ENCODE data around the gene TAS2R60.
"Not testable (repeated sequence)": the region's sequence is repeated elsewhere in the genome, so short reads cannot be mapped to it uniquely, and the experiment has no call there.

The TAS2R60 gene

DNA sequence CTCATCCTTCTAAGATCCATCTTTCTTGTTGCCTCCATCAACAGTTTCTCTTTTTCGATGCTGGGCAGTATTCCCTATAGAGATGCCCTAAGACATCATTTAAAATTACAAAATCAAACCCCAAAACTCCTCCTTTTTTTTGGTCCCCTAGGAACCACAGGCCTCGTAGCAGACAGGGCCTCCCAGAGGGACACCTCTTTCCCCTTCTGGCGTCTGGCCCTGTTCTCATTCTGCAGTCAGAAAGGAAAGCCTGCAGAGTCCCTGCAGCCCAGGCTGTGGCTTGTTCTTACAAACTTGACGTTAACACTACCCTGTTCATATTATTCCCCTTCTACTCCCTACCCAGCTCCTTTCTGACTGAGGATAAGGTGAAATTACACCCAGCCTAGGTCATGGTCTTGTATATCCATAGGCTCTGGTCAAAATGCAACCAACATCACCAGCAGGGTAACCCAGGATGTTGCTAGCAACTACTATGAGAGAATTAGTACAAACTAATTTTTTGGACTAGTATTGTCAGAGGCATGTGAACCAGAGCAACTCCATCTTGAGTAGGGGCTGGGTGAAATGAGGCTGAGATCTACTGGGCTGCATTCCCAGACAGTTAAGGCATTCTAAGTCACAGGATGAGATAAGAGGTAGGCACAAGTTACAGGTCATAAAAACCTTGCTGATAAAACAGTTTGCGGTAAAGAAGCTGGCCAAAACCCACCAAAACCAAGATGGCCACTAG lies 31.1 kb upstream of the TAS2R60 start:
- no peak for DNase-seq

DNA sequence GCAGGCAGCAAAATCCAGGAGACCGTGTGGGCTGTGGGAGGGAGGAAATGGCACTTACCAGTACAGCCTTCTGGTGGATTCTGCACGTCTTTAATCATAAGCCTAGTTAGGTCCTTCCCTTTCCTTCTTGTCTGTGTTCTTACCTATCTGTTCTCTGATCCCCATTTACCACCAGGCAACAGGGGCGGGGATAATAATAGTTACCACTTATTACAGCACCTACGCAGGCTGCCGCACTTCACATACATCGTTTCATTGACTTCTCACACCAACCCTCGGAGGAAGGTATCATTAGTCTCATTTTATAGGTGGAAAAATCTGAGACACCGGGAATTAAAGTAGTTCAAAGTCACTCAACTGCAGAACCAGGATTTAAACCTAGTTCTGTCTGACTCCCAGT lies 30.1 kb upstream of the TAS2R60 start:
- DNase-seq: no peak

DNA sequence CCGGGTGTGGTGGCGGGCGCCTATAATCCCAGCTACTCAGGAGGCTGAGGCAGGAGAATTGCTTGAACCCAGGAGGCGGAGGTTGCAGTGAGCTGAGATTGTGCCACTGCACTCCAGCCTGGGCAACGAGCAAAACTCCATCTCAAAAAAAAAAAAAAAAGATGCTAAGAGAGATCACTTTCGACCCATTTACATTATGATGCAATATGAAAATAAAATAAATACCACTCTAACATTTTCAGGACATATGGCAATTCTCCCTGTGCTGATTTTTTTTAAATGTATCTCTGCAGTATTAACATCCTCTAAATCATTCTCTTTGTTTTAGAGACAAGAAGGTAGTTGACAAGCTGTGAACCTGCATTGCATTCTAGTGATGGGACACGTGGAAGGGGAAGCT lies 28.0 kb upstream of the TAS2R60 start:
- not testable (repeated sequence) for DNase-seq

GRCh38 chr7:143415742-143416397 lies 27.4 kb upstream of the TAS2R60 start:
- DNase-seq: no peak

GRCh38 chr7:143416565-143417149 lies 26.6 kb upstream of the TAS2R60 start:
- no peak for DNase-seq

DNA sequence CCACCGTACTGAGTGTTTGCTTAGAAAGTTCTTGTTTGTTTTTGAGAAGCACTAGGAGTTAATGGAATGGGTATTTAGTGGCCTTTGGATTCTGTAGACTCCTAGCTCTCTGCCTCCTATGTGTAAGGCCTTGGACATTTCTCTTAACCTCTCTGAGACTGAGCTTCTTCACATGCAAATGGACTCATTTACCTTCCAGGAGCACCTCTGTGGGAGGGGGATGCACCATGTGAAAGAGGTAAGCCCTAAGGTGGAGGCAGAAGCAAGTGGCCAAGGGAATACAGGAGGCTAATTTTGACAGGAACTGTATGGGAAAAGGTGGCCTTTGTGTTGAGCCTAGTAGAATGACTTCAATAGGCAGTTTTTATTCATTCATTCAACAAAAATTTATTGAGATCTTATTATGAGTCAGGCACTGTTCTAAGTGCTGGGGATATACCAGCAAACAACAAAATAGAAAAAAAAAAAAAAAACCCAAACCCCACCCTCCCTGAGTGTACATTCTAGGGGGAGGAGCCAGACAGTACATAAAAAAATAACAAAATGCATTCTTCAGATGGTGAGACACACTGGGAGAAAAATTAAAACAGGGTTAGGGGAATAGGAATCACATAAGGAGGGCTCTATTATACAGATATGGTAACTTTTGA lies 25.4 kb upstream of the TAS2R60 start:
- DNase-seq: no peak

DNA sequence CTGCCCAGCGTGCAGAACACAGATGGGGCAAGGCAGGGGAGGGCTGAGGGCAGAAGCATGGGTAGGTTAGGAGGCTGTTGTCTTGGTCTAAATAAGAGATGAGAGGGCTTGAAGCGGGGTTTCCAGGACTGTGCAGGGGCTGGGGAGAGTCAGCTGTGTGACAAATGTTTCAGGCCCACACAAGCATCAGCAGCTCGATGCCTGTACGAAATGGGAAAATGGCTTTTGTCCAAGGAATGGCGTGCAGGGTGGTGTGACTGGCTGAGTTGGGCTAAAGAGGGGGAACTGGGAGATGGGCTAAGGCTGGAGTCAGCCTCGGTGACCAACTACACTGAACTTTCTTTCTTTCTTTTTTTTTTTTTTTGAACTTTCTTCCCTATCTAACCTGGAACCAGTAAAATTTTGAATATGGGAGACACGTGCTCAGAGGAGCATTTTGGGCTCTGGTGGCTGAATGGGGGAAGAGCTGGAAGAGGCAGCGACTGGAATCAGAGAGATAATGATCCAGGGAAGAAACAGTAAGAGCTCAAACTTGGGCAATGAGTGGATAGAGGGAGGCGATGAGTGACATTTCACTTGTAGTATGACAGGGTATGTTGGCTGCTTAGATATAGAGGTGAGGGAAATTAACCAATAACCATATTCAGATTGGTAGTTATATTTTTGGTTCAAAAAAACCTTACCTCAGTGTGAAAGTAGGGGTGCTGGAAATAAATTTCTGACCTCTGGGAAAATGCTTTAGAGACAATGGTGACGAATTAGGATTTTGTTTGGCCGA lies 24.4 kb upstream of the TAS2R60 start:
- DNase-seq: no peak

- DNase-seq: no peak
These were observed 23.4 kb upstream of the TAS2R60 start for GRCh38 chr7:143419880-143420279.

DNA sequence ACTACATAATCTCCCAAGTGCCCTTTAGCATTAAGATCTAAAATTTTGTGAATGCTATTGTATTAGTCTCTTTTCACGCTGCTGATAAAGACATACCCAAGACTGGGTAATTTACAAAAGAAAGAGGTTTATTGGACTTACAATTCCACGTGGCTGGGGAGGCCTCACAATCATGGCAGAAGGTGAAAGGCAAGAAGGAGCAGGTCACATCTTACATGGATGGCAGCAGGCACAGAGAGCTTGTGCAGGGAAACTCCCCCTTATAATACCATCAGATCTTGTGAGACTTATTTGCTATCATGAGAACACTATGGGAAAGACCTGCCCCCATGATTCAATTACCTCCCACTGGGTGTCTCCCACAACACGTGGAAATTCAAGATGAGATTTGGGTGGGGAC lies 22.6 kb upstream of the TAS2R60 start:
- not testable (repeated sequence) for DNase-seq

DNA sequence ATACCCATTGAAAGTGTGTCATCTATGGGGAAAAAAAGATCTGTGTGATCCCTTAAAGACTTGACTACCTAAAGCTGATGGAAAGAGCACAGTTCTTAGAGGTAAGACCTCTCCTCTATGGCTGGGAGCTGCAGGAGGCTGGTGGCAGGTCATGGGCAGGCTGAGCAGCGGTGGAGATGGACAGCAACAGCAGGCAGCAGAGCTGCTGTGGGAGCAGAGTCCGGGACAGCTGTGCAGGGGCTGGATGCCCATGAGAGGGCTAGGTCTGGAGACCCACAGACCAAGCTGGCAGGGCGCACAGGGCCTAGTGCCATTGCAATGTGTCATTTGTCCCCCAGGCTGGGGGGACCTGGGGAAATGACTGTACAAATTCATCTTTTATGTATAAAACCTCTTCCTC lies 21.2 kb upstream of the TAS2R60 start:
- no peak for DNase-seq

- not testable (repeated sequence) for DNase-seq
These were observed 18.8 kb upstream of the TAS2R60 start for GRCh38 chr7:143424476-143424875.

- no peak for DNase-seq
These were observed 16.6 kb upstream of the TAS2R60 start for GRCh38 chr7:143426479-143427142.

DNA sequence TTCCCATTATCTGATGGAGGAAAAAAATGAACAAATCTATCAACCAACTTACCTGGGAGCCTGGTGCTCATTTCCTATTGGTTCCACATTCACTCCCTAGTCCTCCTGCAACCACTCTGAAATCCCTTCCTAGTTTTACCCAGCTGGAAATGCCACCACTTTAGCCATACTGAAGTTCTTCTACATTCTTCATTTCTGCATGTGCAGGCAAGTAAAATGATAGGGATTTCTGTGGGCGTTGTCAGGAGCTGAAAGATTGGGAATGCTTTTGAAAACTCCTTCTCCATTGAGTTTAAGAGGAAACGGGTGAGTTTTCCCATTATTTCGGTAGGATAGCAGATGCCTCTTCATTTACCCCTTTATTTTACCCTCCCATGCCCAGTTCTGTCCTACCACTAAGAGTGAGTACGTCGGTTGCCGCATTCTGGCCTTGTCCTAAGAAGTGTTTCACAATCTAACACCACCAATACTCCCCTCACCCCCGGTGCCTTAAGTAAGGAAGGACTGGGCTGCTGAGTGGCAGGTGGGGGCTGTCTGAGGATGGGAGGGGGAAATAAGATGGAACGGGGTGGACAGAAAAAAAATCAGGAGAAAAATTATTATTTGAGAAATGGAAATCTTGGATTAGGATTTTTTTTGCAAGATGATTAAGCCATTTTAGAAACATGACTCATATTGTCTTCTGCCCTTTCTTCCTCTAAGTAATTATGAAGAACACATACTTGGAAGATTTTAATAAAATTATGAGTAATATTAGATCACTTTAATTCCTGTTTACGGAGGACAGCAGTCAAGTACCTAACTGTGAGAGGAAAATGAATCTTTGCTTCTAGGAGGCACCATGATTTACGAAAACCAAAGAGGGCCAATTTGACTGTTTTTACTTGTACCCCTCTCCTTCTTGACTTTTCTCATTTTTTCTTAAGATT lies 13.2 kb upstream of the TAS2R60 start:
- DNase-seq: no peak

DNA sequence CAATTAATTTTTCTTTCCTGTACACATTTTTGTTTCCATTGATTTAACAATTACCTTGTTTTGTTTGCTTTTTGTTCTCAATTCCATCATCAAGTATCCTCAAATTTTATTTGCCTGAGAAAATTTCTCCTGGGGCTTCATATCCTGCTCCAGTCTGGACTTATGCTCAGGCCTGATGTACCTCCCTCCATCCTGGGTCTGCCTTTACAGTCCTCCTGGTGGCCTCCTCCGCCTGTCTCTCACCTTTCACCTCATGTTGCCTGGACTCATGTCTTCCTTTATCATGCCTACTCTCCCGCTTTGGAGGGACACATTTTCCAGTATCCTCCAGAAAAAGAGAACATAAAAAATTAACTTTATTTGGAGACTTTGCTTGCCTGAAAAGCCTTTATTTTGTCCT lies 12.1 kb upstream of the TAS2R60 start:
- no peak for DNase-seq

GRCh38 chr7:143433759-143434158 lies 9.5 kb upstream of the TAS2R60 start:
- DNase-seq: no peak

- DNase-seq: no peak
These were observed 8.6 kb upstream of the TAS2R60 start for GRCh38 chr7:143434660-143435059.

DNA sequence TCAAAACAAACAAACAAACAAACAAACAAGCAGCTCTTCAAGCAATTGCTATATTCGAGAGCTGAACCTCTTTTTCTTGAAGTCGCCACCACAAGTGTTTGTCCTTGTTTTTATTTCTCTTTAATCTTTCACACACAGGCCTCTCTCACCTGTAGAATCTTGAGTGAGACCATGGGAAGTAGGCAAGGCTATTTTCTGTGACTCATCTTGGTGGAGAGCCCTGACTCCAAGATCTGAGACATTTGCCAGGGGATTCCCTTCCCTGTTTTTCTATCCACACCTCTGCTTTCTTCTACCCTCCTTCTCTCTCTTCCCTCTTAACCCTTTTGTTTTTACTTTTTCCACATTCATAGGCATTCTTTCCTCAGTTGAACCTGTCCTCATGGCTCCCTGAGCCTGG lies 8.0 kb upstream of the TAS2R60 start:
- DNase-seq: no peak

- no peak for DNase-seq
These were observed 6.8 kb upstream of the TAS2R60 start for GRCh38 chr7:143436325-143436946.

DNA sequence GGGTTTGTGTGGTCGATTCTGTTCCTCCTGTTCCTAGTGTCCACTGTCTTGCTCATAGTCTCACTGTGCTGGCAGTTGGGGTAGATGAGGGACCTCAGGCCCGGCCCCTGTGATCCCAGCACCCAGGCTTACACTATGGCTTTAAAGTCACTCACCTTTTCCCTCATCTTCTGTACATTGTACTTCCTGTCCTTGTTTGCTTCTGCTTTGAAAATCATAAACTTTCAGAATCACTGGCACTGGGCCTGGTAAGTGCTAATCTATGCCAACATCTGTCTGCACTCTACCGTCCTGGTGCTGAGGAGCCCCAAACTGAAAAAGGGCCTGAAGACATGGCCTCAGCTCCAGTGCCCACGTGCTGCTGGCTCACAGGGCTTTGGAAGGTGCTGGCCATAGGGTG lies 5.7 kb upstream of the TAS2R60 start:
- DNase-seq: no peak

DNA sequence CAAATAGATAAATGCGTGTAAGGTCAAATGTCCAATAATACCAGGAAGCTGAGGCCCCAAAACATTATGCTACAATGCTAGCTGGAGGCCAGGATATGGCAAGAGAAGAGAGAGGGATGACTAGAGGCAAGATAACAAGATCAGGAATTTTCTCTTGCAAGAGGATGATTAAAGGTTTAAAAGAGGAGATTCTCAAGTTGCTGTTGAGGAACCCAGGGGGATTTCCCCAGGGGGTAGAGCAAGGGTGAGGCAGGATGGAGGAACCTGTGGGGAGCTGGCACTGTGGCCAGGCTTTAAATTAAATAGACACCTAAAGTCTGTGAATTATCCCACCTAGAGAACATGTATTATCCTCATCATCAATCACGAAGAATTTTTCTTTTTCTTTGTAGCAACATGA lies 3.4 kb upstream of the TAS2R60 start:
- no peak for DNase-seq
